ENCODE data around the gene ZNF532.
"Not testable (repeated sequence)": the region's sequence is repeated elsewhere in the genome, so short reads cannot be mapped to it uniquely, and the experiment has no call there.

ZNF532 gene

GRCh38 chr18:58827886-58828285, 36.8 kb upstream of the ZNF532 start:
- DNase-seq (ENCODE audit: low spot score): no peak
- TF ChIP-seq CTCF (IDR thresholded peaks at IDR 0.05): no peak
- Histone ChIP-seq H3K27ac (no peak overlapping the region), H3K4me3 (no peak overlapping the region)

- H3K4me3 ChIP-seq: no peak overlapping the region
- DNase-seq (ENCODE audit: low spot score): no peak
- TF ChIP-seq CTCF (IDR thresholded peaks at IDR 0.05): no peak
- H3K27ac ChIP-seq: no peak overlapping the region
Observed at GRCh38 chr18:58828399-58829121, 36.1 kb upstream of the ZNF532 start.

GRCh38 chr18:58829263-58829662, 35.4 kb upstream of the ZNF532 start:
- H3K4me3 ChIP-seq: no peak overlapping the region
- no peak for DNase-seq (ENCODE audit: low spot score)
- TF ChIP-seq CTCF (IDR thresholded peaks at IDR 0.05): no peak
- H3K27ac ChIP-seq: no peak overlapping the region

- H3K27ac ChIP-seq; H3K4me3 ChIP-seq; DNase-seq (ENCODE audit: low spot score): not testable (repeated sequence)
Observed at GRCh38 chr18:58829886-58830285, 34.8 kb upstream of the ZNF532 start.

- DNase-seq (ENCODE audit: low spot score): no peak
- Histone ChIP-seq H3K4me3 (no peak overlapping the region), H3K27ac (no peak overlapping the region)
- no peak for TF ChIP-seq CTCF (IDR thresholded peaks at IDR 0.05)
Observed at GRCh38 chr18:58831606-58832005, 33.1 kb upstream of the ZNF532 start.

- Histone ChIP-seq H3K4me3 (no peak overlapping the region), H3K27ac (no peak overlapping the region)
- no peak for DNase-seq (ENCODE audit: low spot score)
- no peak for TF ChIP-seq CTCF (IDR thresholded peaks at IDR 0.05)
Observed at GRCh38 chr18:58838165-58838860, 26.4 kb upstream of the ZNF532 start.

- no peak overlapping the region for H3K27ac ChIP-seq
- no peak overlapping the region for H3K4me3 ChIP-seq
- TF ChIP-seq CTCF (IDR thresholded peaks at IDR 0.05): no peak
- DNase-seq (ENCODE audit: low spot score): no peak
Observed at GRCh38 chr18:58838946-58839345, 25.7 kb upstream of the ZNF532 start.

Measured in coronary artery (tissue), 2 donors.